SK-N-SH treated with all-trans-retinoic acid at 6 μM for 48 hours (cell line): Measurements from ENCODE around the gene OR7D4.

Experiments used
- ARNTL ChIP-seq: fragments of 450-650 bp; formaldehyde crosslinking; IDR thresholded peaks from 2 replicates; pipeline ENCODE4 v1.5.0; 2020; ENCODE audit warnings: low read depth, mild to moderate bottlenecking, moderate library complexity, borderline replicate concordance
- BACH2 ChIP-seq: fragments of 250-450 bp; sonication (Bioruptor Pico); IDR thresholded peaks from 2 replicates; pipeline ENCODE4 v1.9.0; 2021; ENCODE audit warnings: mild to moderate bottlenecking, borderline replicate concordance
- OSR1 ChIP-seq: fragments of 250-450 bp; sonication (Bioruptor Pico); IDR thresholded peaks from 2 replicates; pipeline ENCODE4 v1.8.0; 2022; ENCODE audit warnings: moderate library complexity, mild to moderate bottlenecking, inconsistent platforms
- RARB ChIP-seq: fragments of 250-450 bp; sonication (Bioruptor Pico); IDR thresholded peaks from 2 replicates; pipeline ENCODE4 v1.8.0; 2021; ENCODE audit warnings: mild to moderate bottlenecking, moderate library complexity
- TCF4 ChIP-seq: fragments of 250-450 bp; sonication (Bioruptor Pico); IDR thresholded peaks from 2 replicates; pipeline ENCODE4 v1.8.0; 2021; ENCODE audit warnings: mild to moderate bottlenecking, moderate library complexity, borderline replicate concordance
- ZFP3 ChIP-seq: fragments of 250-450 bp; sonication (Bioruptor Pico); IDR thresholded peaks from 2 replicates; pipeline ENCODE4 v1.5.0; 2020; ENCODE audit warnings: mild to moderate bottlenecking, moderate library complexity
- ZFP30 ChIP-seq: fragments of 450-650 bp; formaldehyde crosslinking; IDR thresholded peaks from 2 replicates; pipeline ENCODE4 v1.5.0; 2022; ENCODE audit warnings: mild to moderate bottlenecking, moderate library complexity
- TF ChIP-seq, protein P1 (sequence below): fragments of 250-450 bp; sonication (Bioruptor Pico); IDR thresholded peaks from 2 replicates; pipeline ENCODE4 v1.8.0; 2020; ENCODE audit warnings: mild to moderate bottlenecking, moderate library complexity, borderline replicate concordance
- TF ChIP-seq, protein P2 (sequence below): fragments of 250-450 bp; sonication (Bioruptor Pico); IDR thresholded peaks from 2 replicates; pipeline ENCODE4 v1.8.0; 2021; ENCODE audit warnings: low read depth, mild to moderate bottlenecking, moderate library complexity, borderline replicate concordance
- TF ChIP-seq, protein P3 (sequence below): fragments of 250-450 bp; sonication (Bioruptor Pico); IDR thresholded peaks from 2 replicates; pipeline ENCODE4 v1.5.1; 2020; ENCODE audit warnings: low read depth, mild to moderate bottlenecking, moderate library complexity
- TF ChIP-seq, protein P4 (sequence below): fragments of 250-450 bp; sonication (Bioruptor Pico); IDR thresholded peaks from 2 replicates; pipeline ENCODE4 v1.5.1; 2021; ENCODE audit warnings: mild to moderate bottlenecking, moderate library complexity

DNA sequence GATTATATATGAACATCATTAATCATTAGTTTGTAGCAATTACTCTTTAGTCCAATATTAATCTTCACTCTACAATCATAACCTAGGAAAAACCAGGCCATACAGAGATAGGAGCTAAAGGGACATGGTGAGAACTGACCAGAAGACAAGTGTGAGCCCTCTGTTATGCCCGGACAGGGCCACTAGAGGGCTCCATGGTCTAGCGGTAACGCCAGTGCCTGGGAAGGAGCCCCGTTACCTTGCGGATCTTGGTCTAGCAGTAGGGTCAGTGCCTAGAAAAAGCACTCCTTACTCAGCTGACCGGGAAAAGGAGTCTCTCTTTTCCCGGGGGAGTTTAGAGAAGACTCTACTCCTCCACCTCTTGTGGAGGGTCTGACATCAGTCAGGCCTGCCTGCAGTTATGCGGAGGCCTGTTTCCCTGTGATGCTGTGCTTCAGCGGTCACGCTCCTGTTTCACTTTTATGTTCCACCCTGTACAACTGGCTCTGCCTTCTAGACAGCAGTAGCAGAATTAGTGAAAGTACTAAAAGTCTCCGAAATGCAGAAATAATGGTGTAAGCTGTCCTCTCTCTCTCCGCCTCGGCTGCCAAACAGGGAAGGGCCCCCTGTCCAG, 13.8 kb downstream of the OR7D4 start:
- TF ChIP-seq, protein P1, sequence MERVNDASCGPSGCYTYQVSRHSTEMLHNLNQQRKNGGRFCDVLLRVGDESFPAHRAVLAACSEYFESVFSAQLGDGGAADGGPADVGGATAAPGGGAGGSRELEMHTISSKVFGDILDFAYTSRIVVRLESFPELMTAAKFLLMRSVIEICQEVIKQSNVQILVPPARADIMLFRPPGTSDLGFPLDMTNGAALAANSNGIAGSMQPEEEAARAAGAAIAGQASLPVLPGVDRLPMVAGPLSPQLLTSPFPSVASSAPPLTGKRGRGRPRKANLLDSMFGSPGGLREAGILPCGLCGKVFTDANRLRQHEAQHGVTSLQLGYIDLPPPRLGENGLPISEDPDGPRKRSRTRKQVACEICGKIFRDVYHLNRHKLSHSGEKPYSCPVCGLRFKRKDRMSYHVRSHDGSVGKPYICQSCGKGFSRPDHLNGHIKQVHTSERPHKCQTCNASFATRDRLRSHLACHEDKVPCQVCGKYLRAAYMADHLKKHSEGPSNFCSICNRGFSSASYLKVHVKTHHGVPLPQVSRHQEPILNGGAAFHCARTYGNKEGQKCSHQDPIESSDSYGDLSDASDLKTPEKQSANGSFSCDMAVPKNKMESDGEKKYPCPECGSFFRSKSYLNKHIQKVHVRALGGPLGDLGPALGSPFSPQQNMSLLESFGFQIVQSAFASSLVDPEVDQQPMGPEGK (CRISPR knock-in tag), result no peak
- TF ChIP-seq BACH2 (CRISPR knock-in tag) (no peak), TCF4 (CRISPR knock-in tag) (no peak), RARB (CRISPR knock-in tag) (no peak), ZFP3 (CRISPR knock-in tag) (no peak), ARNTL (CRISPR knock-in tag) (no peak), OSR1 (CRISPR knock-in tag) (no peak), ZFP30 (CRISPR knock-in tag) (no peak)
- TF ChIP-seq, protein P2, sequence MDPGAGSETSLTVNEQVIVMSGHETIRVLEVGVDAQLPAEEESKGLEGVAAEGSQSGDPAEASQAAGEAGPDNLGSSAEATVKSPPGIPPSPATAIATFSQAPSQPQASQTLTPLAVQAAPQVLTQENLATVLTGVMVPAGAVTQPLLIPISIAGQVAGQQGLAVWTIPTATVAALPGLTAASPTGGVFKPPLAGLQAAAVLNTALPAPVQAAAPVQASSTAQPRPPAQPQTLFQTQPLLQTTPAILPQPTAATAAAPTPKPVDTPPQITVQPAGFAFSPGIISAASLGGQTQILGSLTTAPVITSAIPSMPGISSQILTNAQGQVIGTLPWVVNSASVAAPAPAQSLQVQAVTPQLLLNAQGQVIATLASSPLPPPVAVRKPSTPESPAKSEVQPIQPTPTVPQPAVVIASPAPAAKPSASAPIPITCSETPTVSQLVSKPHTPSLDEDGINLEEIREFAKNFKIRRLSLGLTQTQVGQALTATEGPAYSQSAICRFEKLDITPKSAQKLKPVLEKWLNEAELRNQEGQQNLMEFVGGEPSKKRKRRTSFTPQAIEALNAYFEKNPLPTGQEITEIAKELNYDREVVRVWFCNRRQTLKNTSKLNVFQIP (CRISPR knock-in tag), result no peak
- TF ChIP-seq, protein P3, sequence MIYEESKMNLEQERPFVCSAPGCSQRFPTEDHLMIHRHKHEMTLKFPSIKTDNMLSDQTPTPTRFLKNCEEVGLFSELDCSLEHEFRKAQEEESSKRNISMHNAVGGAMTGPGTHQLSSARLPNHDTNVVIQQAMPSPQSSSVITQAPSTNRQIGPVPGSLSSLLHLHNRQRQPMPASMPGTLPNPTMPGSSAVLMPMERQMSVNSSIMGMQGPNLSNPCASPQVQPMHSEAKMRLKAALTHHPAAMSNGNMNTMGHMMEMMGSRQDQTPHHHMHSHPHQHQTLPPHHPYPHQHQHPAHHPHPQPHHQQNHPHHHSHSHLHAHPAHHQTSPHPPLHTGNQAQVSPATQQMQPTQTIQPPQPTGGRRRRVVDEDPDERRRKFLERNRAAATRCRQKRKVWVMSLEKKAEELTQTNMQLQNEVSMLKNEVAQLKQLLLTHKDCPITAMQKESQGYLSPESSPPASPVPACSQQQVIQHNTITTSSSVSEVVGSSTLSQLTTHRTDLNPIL, result no peak
- TF ChIP-seq, protein P4, sequence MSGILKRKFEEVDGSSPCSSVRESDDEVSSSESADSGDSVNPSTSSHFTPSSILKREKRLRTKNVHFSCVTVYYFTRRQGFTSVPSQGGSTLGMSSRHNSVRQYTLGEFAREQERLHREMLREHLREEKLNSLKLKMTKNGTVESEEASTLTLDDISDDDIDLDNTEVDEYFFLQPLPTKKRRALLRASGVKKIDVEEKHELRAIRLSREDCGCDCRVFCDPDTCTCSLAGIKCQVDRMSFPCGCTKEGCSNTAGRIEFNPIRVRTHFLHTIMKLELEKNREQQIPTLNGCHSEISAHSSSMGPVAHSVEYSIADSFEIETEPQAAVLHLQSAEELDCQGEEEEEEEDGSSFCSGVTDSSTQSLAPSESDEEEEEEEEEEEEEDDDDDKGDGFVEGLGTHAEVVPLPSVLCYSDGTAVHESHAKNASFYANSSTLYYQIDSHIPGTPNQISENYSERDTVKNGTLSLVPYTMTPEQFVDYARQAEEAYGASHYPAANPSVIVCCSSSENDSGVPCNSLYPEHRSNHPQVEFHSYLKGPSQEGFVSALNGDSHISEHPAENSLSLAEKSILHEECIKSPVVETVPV (CRISPR knock-in tag), result no peak
